Transverse colon (tissue), 4 donors: ENCODE results near the gene LARGE1. TPM values are rescaled to one million over a fixed set of nuclear protein-coding genes. Genes with fewer than 3 reads are reported as not detected.
A peak's percentile ranks its signal among the peaks of the same experiment; 100 is the strongest.

Source experiments
- DNase-seq: peaks from one replicate; pipeline ENCODE4 v3.0.0-alpha.2; 2019
- H3K27ac ChIP-seq, 4 donors: fragments of 200-600 bp; sonication (generic); 2 replicates each; pipeline ENCODE4 v1.5.1; 2016 to 2018; ENCODE audit warnings: inconsistent platforms in 4 of 4
- H3K27me3 ChIP-seq: fragments of 200-600 bp; sonication (generic); 2 replicates; pipeline ENCODE4 v1.5.1; 2017; ENCODE audit warnings: inconsistent platforms
- H3K36me3 ChIP-seq, 4 donors: fragments of 200-600 bp; sonication (generic); 2 replicates each; pipeline ENCODE4 v1.5.1; 2017 to 2019; ENCODE audit warnings: inconsistent platforms in 4 of 4
- H3K4me1 ChIP-seq, 4 donors: fragments of 200-600 bp; sonication (generic); 2 replicates each; pipeline ENCODE4 v1.5.1; 2017 to 2020; ENCODE audit warnings: inconsistent platforms in 4 of 4
- H3K4me3 ChIP-seq, 4 donors: fragments of 200-600 bp; sonication (generic); 1 replicate in 1 of 4; 2 replicates in 3 of 4; pipeline versions ENCODE4 v1.5.1 to v1.6.1; 2017 to 2019; ENCODE audit warnings: inconsistent platforms in 4 of 4
- H3K9me3 ChIP-seq, 2 donors: fragments of 200-600 bp; sonication (generic); 2 replicates each; pipeline ENCODE4 v1.5.1; 2017 to 2019; ENCODE audit warnings: inconsistent platforms in 2 of 2
- CTCF ChIP-seq, 5 experiments: fragments of 200-600 bp in 3 of 5; fragments of 450-650 bp in 2 of 5; sonication (generic) in 3 of 5; IDR thresholded peaks; 1 replicate in 2 of 5; 2 replicates in 3 of 5; pipeline ENCODE4 v1.5.1; 2016 to 2017; ENCODE audit warnings: antibody characterized with exemption in 5 of 5, inconsistent platforms in 3 of 5, mild to moderate bottlenecking in 2 of 5, moderate library complexity in 1 of 5
- EP300 ChIP-seq: sonication (generic); formaldehyde crosslinking; IDR thresholded peaks from one replicate; pipeline ENCODE4 v1.6.1; 2017; ENCODE audit warnings: antibody characterized with exemption, low read depth
- POLR2A ChIP-seq: fragments of 450-650 bp; IDR thresholded peaks from one replicate; pipeline ENCODE4 v1.6.1; 2016; ENCODE audit warnings: antibody characterized with exemption, mild to moderate bottlenecking, moderate library complexity
- POLR2AphosphoS5 ChIP-seq, 3 donors: sonication (generic); formaldehyde crosslinking; IDR thresholded peaks; one replicate each; pipeline ENCODE4 v1.6.1; 2016; ENCODE audit warnings: antibody characterized with exemption in 3 of 3
- WGBS, 2 donors: methylation state at CpG; one replicate each; pipeline ENCODE4 v1.1.5; 2018; ENCODE audit warnings: low coverage in 1 of 2; 5-methylcytosine and 5-hydroxymethylcytosine counted together
- in situ Hi-C, 4 donors: fragments of 200-750 bp; cut with MboI; loops; one replicate each; pipeline versions ENCODE4 v1.15.0 to v1.15.1; 2017; ENCODE audit warnings: low sequenced_read_pairs in 3 of 4, low pct_ligation_motif_present in 1 of 4, low pct_unique_long_range_greater_than_20kb in 1 of 4
- intact Hi-C: fragments of 100-400 bp; cut with DNase I; formaldehyde crosslinking; loops from one replicate; pipeline ENCODE4 v1.15.1; 2023; ENCODE audit warnings: low total_unique reads
- total RNA-seq, 4 donors: library from RNA; depleted of rRNA; stranded (reverse); fragments of >200 nt; gene quantifications; one replicate each; pipeline ENCODE4 v1.1.0, GENCODE V29; 2016

Gene LARGE1
- total RNA-seq, 4 donors from 2014 or later, result 46.5 to 304 (median 80.5) TPM

GRCh38 chr22:33880986-33881385, 39.3 kb downstream of the LARGE1 start:
- intact Hi-C loops (no loop called here), in situ Hi-C loops (no loop called here)
- TF ChIP-seq POLR2AphosphoS5 (IDR thresholded peaks at IDR 0.05), result no peak
- DNase-seq, result no peak
- H3K9me3 ChIP-seq, result no peaks in the 10 kb centered on the region
- no peak overlapping the region for H3K27ac ChIP-seq
- no peak overlapping the region for H3K4me3 ChIP-seq
- WGBS, 2 donors, result 92 to 95% methylated on average over 4 to 11 of the region's 11 CpGs
- H3K4me1 ChIP-seq, result peaks cover 0 to 3% (median 0%) of the 10 kb centered on the region in 4 donors
- no peaks in the 10 kb centered on the region for H3K36me3 ChIP-seq
- no peaks in the 10 kb centered on the region for H3K27me3 ChIP-seq

- no peak for TF ChIP-seq EP300
- TF ChIP-seq POLR2AphosphoS5 (IDR thresholded peaks at IDR 0.05), result no peak
- TF ChIP-seq CTCF (IDR thresholded peaks at IDR 0.05), result no peak
- no peak for TF ChIP-seq POLR2A
- WGBS, 2 donors, result 81 to 86% methylated on average over 2 to 4 of the region's 4 CpGs
- DNase-seq, result no peak
- H3K4me3 ChIP-seq, result no peak overlapping the region
- no peaks in the 10 kb centered on the region for H3K9me3 ChIP-seq
- in situ Hi-C loops (no loop called here), intact Hi-C loops (no loop called here)
- H3K27me3 ChIP-seq, result no peaks in the 10 kb centered on the region
- no peak overlapping the region for H3K27ac ChIP-seq
- H3K4me1 ChIP-seq, result peaks cover 6 to 12% (median 10%) of the 10 kb centered on the region in 4 donors
- H3K36me3 ChIP-seq, result no peaks in the 10 kb centered on the region
These were observed 40.5 kb downstream of the LARGE1 start for GRCh38 chr22:33879796-33880195.

DNA sequence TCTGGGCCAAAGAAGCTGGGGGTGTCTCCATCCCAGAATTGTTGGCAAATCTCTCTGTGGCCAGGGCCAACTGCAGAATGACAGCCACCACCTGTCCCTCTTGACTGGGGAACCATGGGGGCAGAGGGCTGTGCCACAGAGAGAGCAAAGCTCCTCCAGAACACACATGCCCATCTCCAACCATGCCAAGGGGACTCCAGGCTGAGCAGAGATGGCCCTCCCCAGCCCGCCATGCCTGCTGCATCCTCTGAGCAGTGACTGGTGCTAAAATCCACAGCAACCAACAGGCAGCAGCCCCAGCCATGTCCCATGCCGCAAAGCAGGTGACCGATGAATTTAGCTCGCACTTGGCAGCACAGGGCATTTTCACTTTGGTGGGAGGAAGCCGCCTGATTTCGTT, 45.0 kb downstream of the LARGE1 start:
- WGBS, 2 donors, result 86 to 89% methylated on average over 5 to 6 of the region's 6 CpGs
- Histone ChIP-seq H3K4me3 (no peak overlapping the region), H3K4me1 (peaks cover 17 to 34% (median 26%) of the 10 kb centered on the region in 4 donors), H3K9me3 (no peaks in the 10 kb centered on the region), H3K27ac (no peak overlapping the region), H3K36me3 (no peaks in the 10 kb centered on the region), H3K27me3 (no peaks in the 10 kb centered on the region)
- no peak for TF ChIP-seq POLR2AphosphoS5 (IDR thresholded peaks at IDR 0.05)
- no peak for TF ChIP-seq CTCF (IDR thresholded peaks at IDR 0.05)
- TF ChIP-seq POLR2A, result no peak
- TF ChIP-seq EP300, result no peak
- intact Hi-C loops, result no loop called here
- in situ Hi-C loops, result no loop called here
- DNase-seq, result no peak

GRCh38 chr22:33874206-33874605, 46.1 kb downstream of the LARGE1 start:
- WGBS, 2 donors, result 64 to 83% methylated on average over 5 to 7 of the region's 7 CpGs
- Histone ChIP-seq H3K36me3 (no peaks in the 10 kb centered on the region), H3K27me3 (no peaks in the 10 kb centered on the region), H3K4me3 (no peak overlapping the region), H3K4me1 (peaks cover 17 to 42% (median 29%) of the 10 kb centered on the region in 4 donors), H3K9me3 (no peaks in the 10 kb centered on the region), H3K27ac (peak overlapping the region in 3 of 4 donors; percentile 4 to 50 (median 36))
- intact Hi-C loops, result no loop called here
- peak; percentile 39 for DNase-seq
- in situ Hi-C loops, result no loop called here
- TF ChIP-seq POLR2AphosphoS5 (IDR thresholded peaks at IDR 0.05) (no peak), EP300 (no peak), CTCF (IDR thresholded peaks at IDR 0.05) (no peak), POLR2A (no peak)

DNA sequence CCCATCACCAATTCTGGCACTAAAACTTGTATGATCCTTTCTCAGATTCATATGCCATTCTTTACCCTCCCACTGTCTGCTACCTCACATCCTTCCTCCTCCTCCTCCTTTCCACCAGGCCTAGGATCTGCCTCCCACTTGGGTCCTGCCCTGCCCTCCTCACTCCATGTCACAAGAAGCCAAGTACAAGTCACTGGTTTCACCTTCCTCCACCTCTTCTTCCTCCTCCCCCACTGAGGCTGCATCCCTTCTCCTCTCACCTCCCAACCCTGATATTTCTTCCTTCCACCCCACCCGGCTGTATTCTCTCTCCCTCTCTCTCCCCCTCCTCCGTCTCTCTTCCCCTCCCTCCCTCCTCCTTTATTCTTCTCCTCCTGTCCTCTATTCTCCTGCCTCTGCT, 46.6 kb downstream of the LARGE1 start:
- intact Hi-C loops, result no loop called here
- H3K4me3 ChIP-seq, result no peak overlapping the region
- peaks cover 17 to 42% (median 29%) of the 10 kb centered on the region in 4 donors for H3K4me1 ChIP-seq
- WGBS, 2 donors, result 43 to 72% methylated on average over 1 to 2 of the region's 2 CpGs
- H3K27ac ChIP-seq, result peak overlapping the region; percentile 4 to 50 (median 42)
- H3K9me3 ChIP-seq, result no peaks in the 10 kb centered on the region
- in situ Hi-C loops, result no loop called here
- no peak for TF ChIP-seq POLR2AphosphoS5 (IDR thresholded peaks at IDR 0.05)
- no peak for TF ChIP-seq POLR2A
- no peak for TF ChIP-seq EP300
- TF ChIP-seq CTCF (IDR thresholded peaks at IDR 0.05), result no peak
- H3K27me3 ChIP-seq, result no peaks in the 10 kb centered on the region
- no peaks in the 10 kb centered on the region for H3K36me3 ChIP-seq
- no peak for DNase-seq
